IMR-90 (cell line): ENCODE data around the gene SERPINF2. TPM values are rescaled to one million over a fixed set of nuclear protein-coding genes. Genes with fewer than 3 reads are reported as not detected.

ENCODE experiments used
- ATAC-seq: fragments of 200-7000 bp; cut with Tn5 transposase; 2 replicates; pipeline ENCODE4 v1.9.1; 2020; ENCODE audit warnings: low read depth, mild to moderate bottlenecking, moderate library complexity
- BruUV-seq: library from RNA; stranded (reverse); fragments of 400-500 nt; replicated peaks from 2 replicates; lab custom pipeline; 2021; lab: Mats Ljungman, UMichigan
- CTCF ChIA-PET: fragments of 300-600 bp; formaldehyde crosslinking; extraction: SDS; loops from one replicate; lab custom pipeline; 2021; ENCODE audit warnings: antibody characterized with exemption; lab: Yijun Ruan, JAX
- POLR2A ChIA-PET: fragments of 300-600 bp; sonication (Branson Sonifier 250); formaldehyde crosslinking; loops from one replicate; lab custom pipeline; 2022; ENCODE audit warnings: antibody characterized with exemption; ENCODE audit not compliant: unreplicated experiment; lab: Charles Lee
- DNase-seq: peaks from one replicate; pipeline ENCODE4 v3.0.0; 2013
- H2AFZ ChIP-seq: replicated peaks from 2 replicates; pipeline ENCODE3; 2013; ENCODE audit warnings: low read length, mild to moderate bottlenecking; ENCODE audit not compliant: poor library complexity
- H2AK5ac ChIP-seq: 2 replicates; pipeline ENCODE4 v1.6.1; 2013; ENCODE audit warnings: low read depth, low read length, inconsistent platforms
- H2AK9ac ChIP-seq: replicated peaks from 2 replicates; pipeline ENCODE3; 2013; ENCODE audit warnings: mild to moderate bottlenecking, low read depth, low read length, moderate library complexity; ENCODE audit not compliant: poor library complexity
- H2BK120ac ChIP-seq: 2 replicates; pipeline ENCODE4 v1.6.1; 2013; ENCODE audit warnings: low read depth, low read length, inconsistent platforms
- H2BK15ac ChIP-seq: 3 replicates; pipeline ENCODE4 v1.6.1; 2013; ENCODE audit warnings: low read depth, low read length, inconsistent platforms
- H2BK20ac ChIP-seq: 2 replicates; pipeline ENCODE4 v1.6.1; 2013; ENCODE audit warnings: low read depth, mild to moderate bottlenecking, inconsistent platforms, low read length, moderate library complexity
- H2BK5ac ChIP-seq: 2 replicates; pipeline ENCODE4 v1.6.1; 2013; ENCODE audit warnings: mild to moderate bottlenecking, low read depth, low read length, inconsistent platforms; ENCODE audit not compliant: poor library complexity, severe bottlenecking
- H3K14ac ChIP-seq: replicated peaks from 2 replicates; pipeline ENCODE4 v1.6.1; 2013; ENCODE audit warnings: low read depth, low read length, inconsistent platforms
- H3K18ac ChIP-seq: 2 replicates; pipeline ENCODE4 v1.6.1; 2013; ENCODE audit warnings: low read depth, low read length, control low read depth
- H3K23ac ChIP-seq: 2 replicates; pipeline ENCODE4 v1.6.1; 2013; ENCODE audit warnings: low read depth, low read length, inconsistent platforms
- H3K27ac ChIP-seq: 2 replicates; pipeline ENCODE4 v1.5.1; 2013; ENCODE audit warnings: mild to moderate bottlenecking, control low read depth, low read length; ENCODE audit not compliant: insufficient read depth
- H3K27me3 ChIP-seq: 2 replicates; pipeline ENCODE4 v1.6.1; 2013; ENCODE audit warnings: low read length; ENCODE audit not compliant: control insufficient read depth, insufficient read depth
- H3K36me3 ChIP-seq: 2 replicates; pipeline ENCODE4 v1.6.1; 2013; ENCODE audit warnings: low read length, mixed read lengths; ENCODE audit not compliant: control insufficient read depth, insufficient read depth
- H3K4ac ChIP-seq: 2 replicates; pipeline ENCODE4 v1.6.1; 2013; ENCODE audit warnings: low read depth, low read length, inconsistent platforms
- H3K4me1 ChIP-seq: 2 replicates; pipeline ENCODE4 v1.6.1; 2013; ENCODE audit warnings: low read length, mixed read lengths; ENCODE audit not compliant: control insufficient read depth, insufficient read depth
- H3K4me2 ChIP-seq: 2 replicates; pipeline ENCODE4 v1.6.1; 2013; ENCODE audit warnings: low read depth, mild to moderate bottlenecking, control low read depth, low read length, moderate library complexity
- H3K4me3 ChIP-seq: 2 replicates; pipeline ENCODE4 v1.5.1; 2013; ENCODE audit warnings: low read depth, mild to moderate bottlenecking, control low read depth, low read length, moderate library complexity; ENCODE audit not compliant: insufficient read depth
- H3K56ac ChIP-seq: 2 replicates; pipeline ENCODE4 v1.6.1; 2013; ENCODE audit warnings: low read length, inconsistent platforms; ENCODE audit not compliant: insufficient read depth; ENCODE audit errors: extremely low read depth
- H3K79me1 ChIP-seq, 2 experiments: 2 replicates each; pipeline ENCODE4 v1.6.1; 2013; ENCODE audit warnings: low read length in 2 of 2, inconsistent platforms in 1 of 2, low read depth in 1 of 2
- H3K9ac ChIP-seq: 2 replicates; pipeline ENCODE4 v1.6.1; 2013; ENCODE audit warnings: low read depth, low read length, control low read depth
- H3K9me1 ChIP-seq: 2 replicates; pipeline ENCODE4 v1.6.1; 2013; ENCODE audit warnings: low read length, inconsistent platforms; ENCODE audit not compliant: insufficient read depth
- H3K9me3 ChIP-seq: 2 replicates; pipeline ENCODE4 v1.6.1; 2013; ENCODE audit warnings: low read length; ENCODE audit not compliant: control insufficient read depth, insufficient read depth
- H4K20me1 ChIP-seq: 2 replicates; pipeline ENCODE4 v1.6.1; 2013; ENCODE audit warnings: low read length, inconsistent platforms; ENCODE audit not compliant: insufficient read depth
- H4K5ac ChIP-seq: 2 replicates; pipeline ENCODE4 v1.6.1; 2013; ENCODE audit warnings: mild to moderate bottlenecking, low read depth, low read length, control low read depth
- H4K8ac ChIP-seq, 2 experiments: 2 replicates each; pipeline ENCODE4 v1.6.1; 2013; ENCODE audit warnings: low read depth in 2 of 2, low read length in 2 of 2, control low read depth in 1 of 2, inconsistent platforms in 1 of 2
- H4K91ac ChIP-seq: 2 replicates; pipeline ENCODE4 v1.6.1; 2013; ENCODE audit warnings: low read depth, low read length, inconsistent platforms; ENCODE audit not compliant: insufficient read depth
- BHLHE40 ChIP-seq: fragments of 150-350 bp; IDR thresholded peaks from 2 replicates; pipeline ENCODE4 v1.6.1; 2016; ENCODE audit warnings: mild to moderate bottlenecking, low read depth, low read length
- CHD1 ChIP-seq: IDR thresholded peaks from 2 replicates; pipeline ENCODE4 v1.6.1; 2012; ENCODE audit warnings: low read depth, low read length, improper control_type of control experiment
- CTCF ChIP-seq: conservative IDR thresholded peaks from 2 replicates; pipeline ENCODE4 v1.5.1; 2012; ENCODE audit warnings: mild to moderate bottlenecking, low read depth, low read length, improper control_type of control experiment
- ELK1 ChIP-seq: fragments of 150-350 bp; IDR thresholded peaks from 2 replicates; pipeline ENCODE4 v1.6.1; 2016; ENCODE audit warnings: low read depth, mild to moderate bottlenecking, low read length, moderate library complexity, borderline replicate concordance
- MAFK ChIP-seq: IDR thresholded peaks from 2 replicates; pipeline ENCODE4 v1.6.1; 2012; ENCODE audit warnings: low read depth, low read length, improper control_type of control experiment
- MXI1 ChIP-seq: IDR thresholded peaks from 2 replicates; pipeline ENCODE4 v1.6.1; 2012; ENCODE audit warnings: low read depth, mild to moderate bottlenecking, low read length, moderate library complexity, borderline replicate concordance
- USF2 ChIP-seq: fragments of 150-350 bp; IDR thresholded peaks from 2 replicates; pipeline ENCODE4 v1.6.1; 2017; ENCODE audit warnings: mild to moderate bottlenecking, antibody characterized with exemption, low read length, low read depth
- WGBS, 2 experiments: methylation state at CpG; one replicate each; pipeline versions ENCODE4 v1.1.5 to v1.1.7; 2013; ENCODE audit warnings: missing lambda C conversion rate in 2 of 2; ENCODE audit not compliant: insufficient read length in 1 of 2; ENCODE audit errors: extremely low coverage in 2 of 2; 5-methylcytosine and 5-hydroxymethylcytosine counted together
- dilution Hi-C: fragments of 300-500 bp; cut with HindIII; formaldehyde crosslinking; loops from one replicate; pipeline ENCODE4 v1.14.3; 2018; ENCODE audit warnings: low sequenced_read_pairs; ENCODE audit not compliant: unreplicated experiment
- in situ Hi-C: fragments of 300-500 bp; cut with MboI; formaldehyde crosslinking; loops from 3 replicates; pipeline ENCODE4 v1.14.3; 2019; ENCODE audit warnings: low sequenced_read_pairs, inconsistent platforms, mixed read lengths
- intact Hi-C: fragments of 100-400 bp; cut with micrococcal nuclease; formaldehyde crosslinking; loops from 2 replicates; pipeline ENCODE4 v1.10.0; 2022
- polyA plus RNA-seq, 3 experiments: library from polyadenylated mRNA; depleted of rRNA; stranded (reverse); fragments of >200 nt; gene quantifications; 2 replicates each; pipeline ENCODE4 v1.2.3, GENCODE V29; 2012; ENCODE audit warnings: low replicate concordance in 1 of 3
- total RNA-seq: library from RNA; depleted of rRNA; stranded (reverse); fragments of >200 nt; gene quantifications from 2 replicates; pipeline ENCODE4 v1.2.3, GENCODE V29; 2012

SERPINF2 gene
- total and polyA plus RNA-seq, 2 of the 4 experiments (the other 2 are of a cell fraction): not detected

- TF ChIP-seq MAFK: no peak
- no peak for TF ChIP-seq CTCF
- no peak for TF ChIP-seq CHD1
- TF ChIP-seq ELK1: no peak
- TF ChIP-seq BHLHE40: no peak
- no peak for TF ChIP-seq USF2
- no peak for TF ChIP-seq MXI1
- H2AK5ac ChIP-seq: no peak overlapping the region
- H2BK5ac ChIP-seq: no peak overlapping the region
- peaks cover 12% of the 10 kb centered on the region; the same call in 1 of the 2 replicates for H3K9me1 ChIP-seq
- no peak overlapping the region for H2AK9ac ChIP-seq
- no peak overlapping the region for H3K9ac ChIP-seq
- no peaks in the 10 kb centered on the region for H3K9me3 ChIP-seq
- no peak overlapping the region for H4K8ac ChIP-seq
- no peaks in the 10 kb centered on the region for H3K27me3 ChIP-seq
- no peak overlapping the region for H3K56ac ChIP-seq
- POLR2A ChIA-PET: no interaction called here
- H2AFZ ChIP-seq: no peak overlapping the region
- H3K79me1 ChIP-seq: 0 out of 4 replicates have a peak, but pooled peaks cover 0 to 6% of the 10 kb centered on the region in 2 experiments
- H3K4ac ChIP-seq: no peak overlapping the region
- peaks cover 33% of the 10 kb centered on the region for H3K36me3 ChIP-seq
- peaks cover 14% of the 10 kb centered on the region for H3K4me1 ChIP-seq
- no peak for ATAC-seq
- no peak overlapping the region for H3K23ac ChIP-seq
- TSS peak; percentile 76 for BruUV-seq
- WGBS, 2 experiments: no CpG with 5 or more reads among the region's 7 CpGs
- no peak overlapping the region for H4K91ac ChIP-seq
- intact Hi-C loops: no loop called here
- CTCF ChIA-PET: no interaction called here
- no peak overlapping the region for H3K18ac ChIP-seq
- no peak overlapping the region for H3K27ac ChIP-seq
- DNase-seq: no peak
- no peak overlapping the region for H3K14ac ChIP-seq
- no peak overlapping the region for H2BK120ac ChIP-seq
- H4K5ac ChIP-seq: no peak overlapping the region
- H2BK20ac ChIP-seq: no peak overlapping the region
- H4K20me1 ChIP-seq: peaks cover 3% of the 10 kb centered on the region
- dilution Hi-C loops: no loop called here
- H3K4me3 ChIP-seq: no peak overlapping the region
- in situ Hi-C loops: no loop called here
- H3K4me2 ChIP-seq: no peak overlapping the region
- no peak overlapping the region for H2BK15ac ChIP-seq
Measured at GRCh38 chr17:1776857-1777256, 34.2 kb downstream of the SERPINF2 start.
